GM13976 (cell line): ENCODE data around the gene KATNB1.
A peak's percentile ranks its signal among the peaks of the same experiment; 100 is the strongest.
"Not testable (repeated sequence)": the region's sequence is repeated elsewhere in the genome, so short reads cannot be mapped to it uniquely, and the experiment has no call there.

Experiments
- DNase-seq: peaks from one replicate; pipeline ENCODE4 v3.0.0; 2012; ENCODE audit warnings: low spot score
- CTCF ChIP-seq: IDR thresholded peaks from 2 replicates; pipeline ENCODE4 v1.5.1; 2012; ENCODE audit warnings: borderline replicate concordance, mild to moderate bottlenecking; ENCODE audit not compliant: insufficient read depth; ENCODE audit errors: extremely low read depth, missing control alignments, control extremely low read depth
- in situ Hi-C: fragments of 300-500 bp; cut with MboI; formaldehyde crosslinking; loops from one replicate; pipeline ENCODE4 v1.12.0; 2022; ENCODE audit warnings: low sequenced_read_pairs, mixed read lengths, inconsistent platforms; ENCODE audit not compliant: unreplicated experiment

The KATNB1 gene

GRCh38 chr16:57725554-57725953, 10.0 kb upstream of the KATNB1 start:
- TF ChIP-seq CTCF: no peak
- DNase-seq: no peak
- in situ Hi-C loops: no loop called here

- in situ Hi-C loops: no loop called here
- DNase-seq: no peak
- TF ChIP-seq CTCF: no peak
These were observed 9.6 kb upstream of the KATNB1 start for GRCh38 chr16:57725976-57726375.

- TF ChIP-seq CTCF: no peak
- in situ Hi-C loops: no loop called here
- DNase-seq: no peak
These were observed 9.1 kb upstream of the KATNB1 start for GRCh38 chr16:57726433-57726947.

GRCh38 chr16:57727610-57728009, 8.0 kb upstream of the KATNB1 start:
- TF ChIP-seq CTCF: peak; percentile 10
- in situ Hi-C loops: no loop called here
- DNase-seq: no peak

- no peak for DNase-seq
- no peak for TF ChIP-seq CTCF
- in situ Hi-C loops: no loop called here
These were observed 7.0 kb upstream of the KATNB1 start for GRCh38 chr16:57728336-57729181.

- no peak for DNase-seq
- no peak for TF ChIP-seq CTCF
- in situ Hi-C loops: no loop called here
These were observed 6.4 kb upstream of the KATNB1 start for GRCh38 chr16:57729182-57729484.

- in situ Hi-C loops, DNase-seq: not testable (repeated sequence)
These were observed 5.7 kb upstream of the KATNB1 start for GRCh38 chr16:57729852-57730251.
